Astrocyte of the hippocampus (primary cell): ENCODE data around the gene ZNF263.

Experiments
- DNase-seq: peaks from one replicate; pipeline ENCODE4 v3.0.0; 2011; ENCODE audit warnings: low read depth, low spot score

ZNF263 gene

DNA sequence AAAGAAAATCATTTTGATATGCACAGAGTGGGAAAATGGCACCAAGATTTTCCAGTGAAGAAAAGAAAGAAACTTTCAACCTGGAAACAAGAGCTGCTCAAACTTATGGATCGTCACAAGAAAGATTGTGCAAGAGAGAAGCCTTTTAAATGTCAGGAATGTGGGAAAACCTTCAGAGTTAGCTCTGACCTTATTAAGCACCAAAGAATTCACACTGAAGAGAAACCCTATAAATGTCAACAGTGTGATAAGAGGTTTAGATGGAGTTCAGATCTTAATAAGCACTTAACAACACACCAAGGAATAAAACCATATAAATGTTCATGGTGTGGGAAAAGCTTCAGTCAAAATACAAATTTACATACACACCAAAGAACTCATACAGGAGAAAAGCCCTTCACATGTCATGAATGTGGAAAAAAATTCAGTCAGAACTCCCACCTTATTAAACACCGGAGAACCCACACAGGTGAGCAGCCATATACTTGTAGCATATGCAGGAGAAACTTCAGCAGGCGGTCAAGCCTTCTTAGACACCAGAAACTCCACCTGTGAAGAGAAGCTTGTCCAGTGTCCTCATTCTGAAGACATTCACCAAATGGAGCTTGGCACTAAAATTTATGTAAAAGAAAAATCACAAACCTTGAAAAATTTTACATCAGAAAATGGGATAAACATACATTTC lies 34.2 kb downstream of the ZNF263 start:
- DNase-seq, result peak; percentile 8

DNA sequence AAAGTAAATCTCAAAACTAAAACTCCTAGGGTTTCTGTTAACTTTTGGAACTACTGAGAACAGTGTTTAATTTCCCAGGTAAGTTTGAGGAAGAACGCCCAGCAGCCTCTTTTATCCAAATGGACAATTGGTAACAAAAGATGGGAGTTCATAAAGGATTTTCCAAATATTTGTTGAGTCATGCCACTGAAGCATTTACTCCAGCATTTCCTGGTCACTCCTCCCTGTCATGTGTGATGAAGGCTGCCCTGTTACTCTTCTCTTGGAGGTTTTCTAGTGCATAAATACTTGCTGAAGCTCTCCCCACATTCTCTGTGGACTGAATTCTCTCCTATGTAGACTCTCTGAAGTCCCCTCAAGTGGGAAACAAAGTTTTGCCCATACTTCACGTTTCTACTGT lies 38.5 kb downstream of the ZNF263 start:
- DNase-seq, result no peak

DNA sequence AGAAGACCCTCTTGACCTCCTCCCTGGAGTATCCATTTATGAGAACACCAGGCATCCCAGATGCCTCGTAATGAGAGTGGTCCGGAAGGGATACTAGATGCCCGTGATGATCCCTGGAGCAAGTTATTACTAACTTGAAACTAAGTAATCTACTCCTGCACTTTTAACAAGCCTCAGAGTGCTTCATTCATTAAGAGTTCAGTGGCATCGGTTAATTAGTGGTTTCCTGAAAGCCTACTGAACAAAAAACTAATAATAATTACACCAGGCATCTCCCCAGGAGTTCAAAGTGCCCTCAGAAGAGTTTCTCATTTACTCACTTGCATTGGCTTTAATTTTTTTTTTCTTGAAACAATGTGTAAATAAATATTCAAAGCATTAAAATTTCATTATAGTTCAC lies 44.2 kb downstream of the ZNF263 start:
- DNase-seq, result no peak

DNA sequence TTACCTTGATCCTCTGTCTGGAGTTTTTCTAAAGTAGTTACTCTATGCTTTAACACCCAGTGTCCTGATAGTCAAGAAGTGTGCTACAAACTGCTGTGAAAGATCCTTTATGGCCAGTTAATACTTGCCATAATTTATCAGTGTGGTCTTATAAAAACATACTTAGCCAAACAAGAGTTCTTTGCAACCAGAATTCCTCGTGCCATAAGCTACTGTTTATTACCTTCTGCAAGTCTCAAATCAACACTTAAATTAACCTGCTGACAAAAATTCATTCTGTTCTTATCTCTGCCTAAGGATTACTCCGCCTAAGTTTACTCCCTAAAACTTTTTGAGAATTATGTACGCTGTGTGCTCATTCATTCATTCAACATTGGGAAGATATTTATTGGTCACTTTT lies 44.8 kb downstream of the ZNF263 start:
- no peak for DNase-seq

DNA sequence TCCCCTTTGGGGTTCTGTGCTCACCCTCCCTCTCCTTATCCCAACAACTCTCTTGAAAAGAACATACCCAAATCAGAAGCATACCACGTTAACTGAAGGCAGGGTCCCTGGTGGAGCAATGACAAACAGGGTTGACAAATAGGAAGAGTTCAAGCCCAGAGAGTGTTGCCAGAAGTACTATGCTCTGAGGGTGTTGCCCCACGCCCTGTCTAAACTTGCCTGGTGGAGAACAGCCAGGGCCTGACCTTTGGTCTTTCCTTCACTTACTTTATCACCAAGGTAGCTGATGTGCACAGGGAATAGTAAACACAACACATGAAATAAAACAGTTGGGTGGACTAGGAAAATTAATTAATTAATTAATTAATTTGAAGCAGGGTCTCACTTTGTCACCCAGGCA lies 45.4 kb downstream of the ZNF263 start:
- DNase-seq, result no peak
